ENCODE data around the gene SLC25A36.
"Not testable (repeated sequence)": the region's sequence is repeated elsewhere in the genome, so short reads cannot be mapped to it uniquely, and the experiment has no call there.

The SLC25A36 gene

DNA sequence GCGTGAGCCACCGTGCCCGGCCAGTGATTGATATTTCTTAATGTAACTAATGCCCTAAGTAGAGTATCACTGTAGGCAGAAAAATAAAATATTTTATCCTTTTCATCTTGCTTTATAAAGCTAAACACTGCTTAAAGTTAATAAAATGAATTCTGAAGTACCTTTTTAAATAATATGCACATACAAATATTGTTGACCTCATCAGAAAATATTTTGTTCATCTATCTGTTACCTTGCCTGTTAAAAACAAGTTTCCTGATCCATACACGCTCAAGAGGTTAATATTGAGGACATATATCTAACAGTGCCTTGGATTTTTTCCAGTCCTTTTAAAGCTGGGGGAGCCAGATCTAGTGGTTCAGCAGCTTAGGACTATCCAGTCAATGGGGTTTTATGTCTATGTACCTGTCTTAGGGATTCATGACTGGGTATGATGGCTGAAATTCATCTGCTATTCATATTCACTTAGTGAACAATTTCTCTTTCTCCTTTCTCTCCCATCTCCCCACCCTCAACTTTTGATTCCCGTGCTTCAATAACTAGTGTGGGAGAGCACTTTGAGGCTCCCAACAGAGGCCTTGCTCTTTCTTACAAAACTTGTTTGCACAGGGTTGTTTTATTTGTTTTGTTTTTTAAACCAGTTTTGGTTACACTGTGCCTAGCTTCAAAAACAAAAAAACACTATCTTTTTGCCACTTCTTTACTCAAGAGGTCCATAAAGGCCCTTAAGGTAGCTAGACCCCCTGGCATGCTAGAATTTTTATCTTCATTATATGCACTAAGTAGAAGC, 7.0 kb downstream of the SLC25A36 start:
- TF ChIP-seq, protein P1, sequence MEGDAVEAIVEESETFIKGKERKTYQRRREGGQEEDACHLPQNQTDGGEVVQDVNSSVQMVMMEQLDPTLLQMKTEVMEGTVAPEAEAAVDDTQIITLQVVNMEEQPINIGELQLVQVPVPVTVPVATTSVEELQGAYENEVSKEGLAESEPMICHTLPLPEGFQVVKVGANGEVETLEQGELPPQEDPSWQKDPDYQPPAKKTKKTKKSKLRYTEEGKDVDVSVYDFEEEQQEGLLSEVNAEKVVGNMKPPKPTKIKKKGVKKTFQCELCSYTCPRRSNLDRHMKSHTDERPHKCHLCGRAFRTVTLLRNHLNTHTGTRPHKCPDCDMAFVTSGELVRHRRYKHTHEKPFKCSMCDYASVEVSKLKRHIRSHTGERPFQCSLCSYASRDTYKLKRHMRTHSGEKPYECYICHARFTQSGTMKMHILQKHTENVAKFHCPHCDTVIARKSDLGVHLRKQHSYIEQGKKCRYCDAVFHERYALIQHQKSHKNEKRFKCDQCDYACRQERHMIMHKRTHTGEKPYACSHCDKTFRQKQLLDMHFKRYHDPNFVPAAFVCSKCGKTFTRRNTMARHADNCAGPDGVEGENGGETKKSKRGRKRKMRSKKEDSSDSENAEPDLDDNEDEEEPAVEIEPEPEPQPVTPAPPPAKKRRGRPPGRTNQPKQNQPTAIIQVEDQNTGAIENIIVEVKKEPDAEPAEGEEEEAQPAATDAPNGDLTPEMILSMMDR (IDR thresholded peaks at IDR 0.05; ENCODE audit: insufficient read depth, low read length) = no peak
- no peak for TF ChIP-seq SPI1 (IDR thresholded peaks at IDR 0.05; ENCODE audit: borderline replicate concordance, low read depth)
- no peak for TF ChIP-seq GABPA (IDR thresholded peaks at IDR 0.05; ENCODE audit: low read depth)
- TF ChIP-seq, protein P2, sequence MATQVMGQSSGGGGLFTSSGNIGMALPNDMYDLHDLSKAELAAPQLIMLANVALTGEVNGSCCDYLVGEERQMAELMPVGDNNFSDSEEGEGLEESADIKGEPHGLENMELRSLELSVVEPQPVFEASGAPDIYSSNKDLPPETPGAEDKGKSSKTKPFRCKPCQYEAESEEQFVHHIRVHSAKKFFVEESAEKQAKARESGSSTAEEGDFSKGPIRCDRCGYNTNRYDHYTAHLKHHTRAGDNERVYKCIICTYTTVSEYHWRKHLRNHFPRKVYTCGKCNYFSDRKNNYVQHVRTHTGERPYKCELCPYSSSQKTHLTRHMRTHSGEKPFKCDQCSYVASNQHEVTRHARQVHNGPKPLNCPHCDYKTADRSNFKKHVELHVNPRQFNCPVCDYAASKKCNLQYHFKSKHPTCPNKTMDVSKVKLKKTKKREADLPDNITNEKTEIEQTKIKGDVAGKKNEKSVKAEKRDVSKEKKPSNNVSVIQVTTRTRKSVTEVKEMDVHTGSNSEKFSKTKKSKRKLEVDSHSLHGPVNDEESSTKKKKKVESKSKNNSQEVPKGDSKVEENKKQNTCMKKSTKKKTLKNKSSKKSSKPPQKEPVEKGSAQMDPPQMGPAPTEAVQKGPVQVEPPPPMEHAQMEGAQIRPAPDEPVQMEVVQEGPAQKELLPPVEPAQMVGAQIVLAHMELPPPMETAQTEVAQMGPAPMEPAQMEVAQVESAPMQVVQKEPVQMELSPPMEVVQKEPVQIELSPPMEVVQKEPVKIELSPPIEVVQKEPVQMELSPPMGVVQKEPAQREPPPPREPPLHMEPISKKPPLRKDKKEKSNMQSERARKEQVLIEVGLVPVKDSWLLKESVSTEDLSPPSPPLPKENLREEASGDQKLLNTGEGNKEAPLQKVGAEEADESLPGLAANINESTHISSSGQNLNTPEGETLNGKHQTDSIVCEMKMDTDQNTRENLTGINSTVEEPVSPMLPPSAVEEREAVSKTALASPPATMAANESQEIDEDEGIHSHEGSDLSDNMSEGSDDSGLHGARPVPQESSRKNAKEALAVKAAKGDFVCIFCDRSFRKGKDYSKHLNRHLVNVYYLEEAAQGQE (IDR thresholded peaks at IDR 0.05; ENCODE audit: insufficient replicate concordance, low read depth) = no peak
- no peak for TF ChIP-seq POLR2AphosphoS5 (IDR thresholded peaks at IDR 0.05; ENCODE audit: low read depth)
- H3K4me3 ChIP-seq (replicated peaks; ENCODE audit: insufficient read depth, low read length) = no peak overlapping the region
- no peak for DNase-seq (ENCODE audit: low read depth in 1 of 2, low spot score in 1 of 2)
- no peaks in the 10 kb centered on the region for H3K27me3 ChIP-seq (ENCODE audit: insufficient read depth, poor library complexity, severe bottlenecking)
- no peak overlapping the region for H3K27ac ChIP-seq (replicated peaks)

DNA sequence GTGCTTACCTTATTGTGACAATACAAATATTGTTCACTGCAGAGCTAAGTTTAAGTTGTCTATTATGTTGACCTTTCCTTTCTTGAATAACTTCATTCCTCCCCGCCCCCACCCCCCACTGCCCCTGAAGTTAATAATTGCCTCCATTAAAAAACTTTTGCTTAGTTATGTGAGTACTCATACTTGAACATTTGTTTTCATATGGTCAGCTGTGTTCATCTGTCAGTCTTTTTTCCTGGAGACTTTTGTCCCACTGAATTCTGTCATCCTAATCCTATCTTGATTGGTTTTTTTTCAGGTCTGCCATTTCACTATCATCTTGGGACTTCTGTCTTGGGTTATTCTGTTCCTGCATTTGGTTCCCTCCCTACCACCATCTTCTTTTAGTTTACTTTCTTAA, 8.5 kb downstream of the SLC25A36 start:
- no peak for DNase-seq (ENCODE audit: low read depth in 1 of 2, low spot score in 1 of 2)
- TF ChIP-seq POLR2AphosphoS5 (IDR thresholded peaks at IDR 0.05; ENCODE audit: low read depth) = no peak
- no peak for TF ChIP-seq SPI1 (IDR thresholded peaks at IDR 0.05; ENCODE audit: borderline replicate concordance, low read depth)
- TF ChIP-seq, protein P1 (IDR thresholded peaks at IDR 0.05; ENCODE audit: insufficient read depth, low read length) = no peak
- no peak for TF ChIP-seq GABPA (IDR thresholded peaks at IDR 0.05; ENCODE audit: low read depth)
- TF ChIP-seq, protein P2 (IDR thresholded peaks at IDR 0.05; ENCODE audit: insufficient replicate concordance, low read depth) = no peak
- Histone ChIP-seq H3K4me3 (replicated peaks; ENCODE audit: insufficient read depth, low read length) (no peak overlapping the region), H3K27me3 (ENCODE audit: insufficient read depth, poor library complexity, severe bottlenecking) (no peaks in the 10 kb centered on the region), H3K27ac (replicated peaks) (no peak overlapping the region)

DNA sequence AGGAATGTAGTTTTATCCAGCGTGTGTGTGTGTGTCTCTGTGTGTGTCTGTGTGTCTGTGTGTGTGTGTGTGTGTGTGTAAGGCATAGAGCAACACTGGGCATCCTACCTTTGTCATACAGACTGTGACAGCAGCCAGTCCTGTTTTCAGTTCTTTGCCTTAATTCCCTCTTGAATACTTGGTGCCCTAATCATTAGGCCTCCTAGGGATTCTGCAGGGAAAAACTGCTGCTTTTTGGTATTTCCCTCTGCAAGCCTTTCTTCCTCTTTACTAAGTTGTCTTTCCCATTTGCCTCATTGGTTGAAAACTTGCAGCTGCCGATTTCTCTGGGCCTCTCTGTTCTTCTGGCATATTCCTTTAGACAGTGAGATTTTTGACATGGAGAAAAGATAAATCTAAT, 9.2 kb downstream of the SLC25A36 start:
- DNase-seq (ENCODE audit: low read depth in 1 of 2, low spot score in 1 of 2) = no peak
- Histone ChIP-seq H3K27ac (replicated peaks) (no peak overlapping the region), H3K27me3 (ENCODE audit: insufficient read depth, poor library complexity, severe bottlenecking) (no peaks in the 10 kb centered on the region), H3K4me3 (replicated peaks; ENCODE audit: insufficient read depth, low read length) (no peak overlapping the region)
- no peak for TF ChIP-seq SPI1 (IDR thresholded peaks at IDR 0.05; ENCODE audit: borderline replicate concordance, low read depth)

DNA sequence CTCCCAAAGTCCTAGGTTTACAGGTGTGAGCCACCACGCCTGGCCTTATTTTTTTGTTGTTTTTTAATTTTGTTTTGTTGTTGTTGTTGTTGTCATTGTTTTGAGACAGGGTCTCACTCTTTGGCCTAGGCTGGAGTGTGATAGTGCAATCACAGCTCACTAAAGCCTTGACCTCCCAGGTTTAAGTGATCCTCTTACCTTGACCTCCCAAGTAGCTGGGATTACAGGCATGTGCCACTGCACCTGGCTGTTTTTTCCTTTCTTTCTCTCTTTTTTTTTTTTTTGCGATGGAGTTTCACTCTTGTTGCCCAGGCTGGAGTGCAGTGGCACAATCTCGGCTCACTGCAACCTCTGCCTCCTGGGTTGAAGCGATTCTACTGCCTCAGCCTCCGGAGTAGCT, 10.1 kb downstream of the SLC25A36 start:
- H3K27me3 ChIP-seq (ENCODE audit: insufficient read depth, poor library complexity, severe bottlenecking); H3K27ac ChIP-seq (replicated peaks); DNase-seq (ENCODE audit: low read depth in 1 of 2, low spot score in 1 of 2); H3K4me3 ChIP-seq (replicated peaks; ENCODE audit: insufficient read depth, low read length): not testable (repeated sequence)
